Activated naive CD4-positive, alpha-beta T cell treated with anti-CD3 and anti-CD28 coated beads, Interleukin-2, amount 50 U/mL, for 72 hours (primary cell): ENCODE measurements around the gene MBD3L5. TPM values are rescaled to one million over a fixed set of nuclear protein-coding genes. Genes with fewer than 3 reads are reported as not detected.

Experiments used
- ATAC-seq, 2 donors: fragments of 150-1000 bp; cut with Tn5 transposase; 2 replicates each; pipeline ENCODE4 v1.10.0; 2021; ENCODE audit warnings: mild to moderate bottlenecking in 2 of 2, moderate library complexity in 2 of 2
- DNase-seq, 2 donors: peaks; one replicate each; pipeline ENCODE4 v3.0.0; 2021 to 2022; ENCODE audit warnings: low spot score in 2 of 2
- H3K27ac Mint-ChIP-seq, 2 donors: one replicate each; pipeline ENCODE4 v1.8.0; 2022; ENCODE audit warnings: mild to moderate bottlenecking in 2 of 2, mixed read lengths in 2 of 2
- H3K36me3 Mint-ChIP-seq, 2 donors: one replicate each; pipeline ENCODE4 v1.8.0; 2022; ENCODE audit warnings: mixed read lengths in 2 of 2
- H3K9me3 Mint-ChIP-seq, 2 donors: one replicate each; pipeline ENCODE4 v1.8.0; 2022; ENCODE audit warnings: mixed read lengths in 2 of 2
- total RNA-seq, 2 donors: library from RNA; stranded (reverse); gene quantifications; one replicate each; pipeline ENCODE4 v1.2.3, GENCODE V29; 2022

The MBD3L5 gene
- total RNA-seq, 2 donors from 2014 or later: not detected

- DNase-seq (peak; percentile 98), ATAC-seq (peak; percentile 96)
- peak within 1 kb of the TSS; percentile 93 to 96 for H3K27ac Mint-ChIP-seq
- peaks cover 25 to 38% of the 10 kb centered on the region in 2 donors for H3K36me3 Mint-ChIP-seq
- peaks cover 1 to 4% of the 10 kb centered on the region in 2 donors for H3K9me3 Mint-ChIP-seq
Observed at GRCh38 chr19:7069042-7069903, 38.9 kb downstream of the MBD3L5 start, which contains the start of gene ZNF557. ZNF557 (plus strand) TSS chr19:7069703; CDS start chr19:7075075, 5,372 bp downstream.

- Mint-ChIP-seq H3K36me3 (peaks cover 31 to 44% of the 10 kb centered on the region in 2 donors), H3K9me3 (peaks cover 4% of the 10 kb centered on the region in 2 donors), H3K27ac (peak overlapping the region; percentile 67 to 96)
- DNase-seq: no peak
- ATAC-seq: peak in 1 of 2 donors; percentile 25
Observed at GRCh38 chr19:7069904-7070226, 39.5 kb downstream of the MBD3L5 start.

- H3K27ac Mint-ChIP-seq: peak overlapping the region in 1 of 2 donors; percentile 57
- ATAC-seq (no peak), DNase-seq (no peak)
Observed at GRCh38 chr19:7072541-7072940, 42.2 kb downstream of the MBD3L5 start.

GRCh38 chr19:7074705-7075282 is 44.4 kb downstream of the MBD3L5 start:
- peak in 1 of 2 donors; percentile 0 for DNase-seq
- Mint-ChIP-seq H3K36me3 (peaks cover 72 to 87% of the 10 kb centered on the region in 2 donors), H3K27ac (no peak overlapping the region), H3K9me3 (peaks cover 22 to 25% of the 10 kb centered on the region in 2 donors)
- ATAC-seq: no peak

More at GRCh38 chr19:7072541-7072940, 42.2 kb downstream of the MBD3L5 start:
- H3K9me3 Mint-ChIP-seq: peaks cover 5 to 6% of the 10 kb centered on the region in 2 donors
- peaks cover 56 to 71% of the 10 kb centered on the region in 2 donors for H3K36me3 Mint-ChIP-seq

- H3K9me3 Mint-ChIP-seq: peaks cover 31 to 35% of the 10 kb centered on the region in 2 donors
- ATAC-seq: no peak
- no peak overlapping the region for H3K27ac Mint-ChIP-seq
- DNase-seq: no peak
- H3K36me3 Mint-ChIP-seq: peaks cover 83 to 95% of the 10 kb centered on the region in 2 donors
Observed at GRCh38 chr19:7076151-7076550, 45.8 kb downstream of the MBD3L5 start.

GRCh38 chr19:7078008-7078407 is 47.6 kb downstream of the MBD3L5 start:
- ATAC-seq (no peak), DNase-seq (no peak)
- peaks cover 41 to 44% of the 10 kb centered on the region in 2 donors for H3K9me3 Mint-ChIP-seq
- H3K27ac Mint-ChIP-seq: no peak overlapping the region
- H3K36me3 Mint-ChIP-seq: peaks cover 85 to 99% of the 10 kb centered on the region in 2 donors

Other genes with a start within 250 kb of the MBD3L5 start
- gene ADGRE1, start 143.0 kb upstream of the MBD3L5 start, total RNA-seq: 10 to 100 TPM; 12.1 to 16.1 TPM
- gene MBD3L2B, start 9.1 kb upstream of the MBD3L5 start, total RNA-seq: not detected
- not detected for gene MBD3L4, start 9.6 kb downstream of the MBD3L5 start, total RNA-seq
- not detected for gene MBD3L2, start 18.7 kb downstream of the MBD3L5 start, total RNA-seq
- not detected for gene MBD3L3, start 28.1 kb downstream of the MBD3L5 start, total RNA-seq
- gene ZNF557, start 39.1 kb downstream of the MBD3L5 start, total RNA-seq: 1 to 10 TPM; 7.9 to 8.3 TPM